ENCODE results near the gene VARS1.

The VARS1 gene

GRCh38 chr6:31836047-31836473, 40.5 kb upstream of the VARS1 start:
- TF ChIP-seq, protein P1, sequence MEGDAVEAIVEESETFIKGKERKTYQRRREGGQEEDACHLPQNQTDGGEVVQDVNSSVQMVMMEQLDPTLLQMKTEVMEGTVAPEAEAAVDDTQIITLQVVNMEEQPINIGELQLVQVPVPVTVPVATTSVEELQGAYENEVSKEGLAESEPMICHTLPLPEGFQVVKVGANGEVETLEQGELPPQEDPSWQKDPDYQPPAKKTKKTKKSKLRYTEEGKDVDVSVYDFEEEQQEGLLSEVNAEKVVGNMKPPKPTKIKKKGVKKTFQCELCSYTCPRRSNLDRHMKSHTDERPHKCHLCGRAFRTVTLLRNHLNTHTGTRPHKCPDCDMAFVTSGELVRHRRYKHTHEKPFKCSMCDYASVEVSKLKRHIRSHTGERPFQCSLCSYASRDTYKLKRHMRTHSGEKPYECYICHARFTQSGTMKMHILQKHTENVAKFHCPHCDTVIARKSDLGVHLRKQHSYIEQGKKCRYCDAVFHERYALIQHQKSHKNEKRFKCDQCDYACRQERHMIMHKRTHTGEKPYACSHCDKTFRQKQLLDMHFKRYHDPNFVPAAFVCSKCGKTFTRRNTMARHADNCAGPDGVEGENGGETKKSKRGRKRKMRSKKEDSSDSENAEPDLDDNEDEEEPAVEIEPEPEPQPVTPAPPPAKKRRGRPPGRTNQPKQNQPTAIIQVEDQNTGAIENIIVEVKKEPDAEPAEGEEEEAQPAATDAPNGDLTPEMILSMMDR (IDR thresholded peaks at IDR 0.05; ENCODE audit: extremely low read depth, missing control alignments), result no peak
- no peak for DNase-seq (ENCODE audit: low spot score)

- peak; percentile 87 for DNase-seq (ENCODE audit: low spot score)
Measured at GRCh38 chr6:31834367-31835250, 39.1 kb upstream of the VARS1 start.

DNA sequence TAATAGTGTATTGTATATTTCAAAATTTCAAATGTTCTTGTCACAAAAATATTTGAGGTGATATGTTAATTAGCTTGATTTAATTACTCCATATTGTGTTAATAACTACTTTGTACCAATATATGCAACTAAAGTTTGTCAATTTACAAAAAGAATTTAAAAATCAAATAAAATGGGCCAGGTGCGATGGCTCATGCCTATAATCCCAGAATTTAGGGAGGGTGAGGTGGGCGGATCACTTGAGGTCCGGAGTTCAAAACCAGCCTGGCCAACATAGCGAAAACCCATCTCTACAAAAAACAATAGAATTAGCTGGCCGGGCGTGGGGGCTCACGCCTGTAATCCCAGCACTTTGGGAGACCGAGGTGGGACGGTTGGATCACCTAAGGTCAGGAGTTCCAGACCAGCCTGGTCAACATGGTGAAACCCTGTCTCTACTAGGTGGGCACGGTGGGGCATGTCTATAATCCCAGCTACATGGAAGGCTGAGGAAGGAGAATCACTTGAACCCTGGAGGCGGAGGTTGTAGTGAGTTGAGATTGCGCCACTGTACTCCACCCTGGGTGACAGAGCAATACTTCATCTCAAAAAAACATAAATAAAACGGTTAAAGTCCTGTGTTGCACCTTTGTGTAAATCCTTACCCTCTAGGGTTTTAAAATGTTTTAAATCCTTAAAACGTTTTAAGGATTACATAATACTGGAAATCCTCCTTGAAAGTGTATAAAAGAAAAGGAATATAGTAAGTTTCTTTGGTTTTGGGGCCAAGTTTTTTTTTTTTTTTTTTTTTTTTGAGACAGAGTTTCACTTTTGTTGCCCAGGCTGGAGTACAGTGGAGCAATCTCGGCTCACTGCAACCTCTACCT, 36.0 kb upstream of the VARS1 start:
- TF ChIP-seq, protein P1 (IDR thresholded peaks at IDR 0.05; ENCODE audit: extremely low read depth, missing control alignments), result no peak
- no peak for DNase-seq (ENCODE audit: low spot score)

More at GRCh38 chr6:31834367-31835250, 39.1 kb upstream of the VARS1 start:
- TF ChIP-seq, protein P1 (IDR thresholded peaks at IDR 0.05; ENCODE audit: extremely low read depth, missing control alignments), result no peak

DNA sequence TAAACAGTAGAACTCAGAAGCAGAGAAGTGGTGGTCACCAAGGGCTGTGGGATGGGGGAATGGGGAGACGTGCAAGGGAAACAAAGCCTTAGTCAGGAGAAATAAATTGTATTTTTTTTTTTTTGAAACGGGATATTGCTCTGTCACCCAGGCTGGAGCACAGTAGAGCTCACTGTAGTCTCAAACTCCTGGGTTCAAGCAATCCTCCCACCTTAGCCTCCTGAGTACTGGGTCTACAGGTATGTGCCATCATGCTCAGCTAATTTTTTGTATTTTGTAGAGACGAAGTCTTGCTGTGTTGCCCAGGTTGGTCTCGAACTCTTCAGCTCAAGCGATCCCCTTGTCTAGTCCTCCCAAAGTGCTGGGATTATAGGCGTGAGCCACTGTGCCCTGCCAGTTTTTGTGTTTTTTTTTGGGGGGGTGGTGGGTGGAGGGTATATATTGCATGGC, 35.4 kb upstream of the VARS1 start:
- TF ChIP-seq, protein P1 (IDR thresholded peaks at IDR 0.05; ENCODE audit: extremely low read depth, missing control alignments), result no peak
- DNase-seq (ENCODE audit: low spot score), result no peak

- DNase-seq (ENCODE audit: low spot score), result no peak
- TF ChIP-seq, protein P1 (IDR thresholded peaks at IDR 0.05; ENCODE audit: extremely low read depth, missing control alignments), result no peak
Measured at GRCh38 chr6:31829633-31830283, 34.2 kb upstream of the VARS1 start.

GRCh38 chr6:31827286-31828079, 31.9 kb upstream of the VARS1 start, which contains the start of gene HSPA1B:
TSS of gene HSPA1B (plus strand) at chr6:31827738. CDS start at chr6:31827951, 213 bp downstream.
- DNase-seq (ENCODE audit: low spot score), result peak; percentile 89
- TF ChIP-seq, protein P1 (IDR thresholded peaks at IDR 0.05; ENCODE audit: extremely low read depth, missing control alignments), result no peak

All from GM20000 (cell line).